OCI-M1 (cell line): Measurements from ENCODE around the gene KRT7.

Experiments used
- DNase-seq: peaks from one replicate; lab custom pipeline; 2025; lab: John Stamatoyannopoulos, UW

The KRT7 gene

GRCh38 chr12:52199294-52199919 lies 33.6 kb upstream of the KRT7 start:
- no peak for DNase-seq

- no peak for DNase-seq
These were observed 32.8 kb upstream of the KRT7 start for GRCh38 chr12:52200086-52200780.

GRCh38 chr12:52200781-52201450 lies 32.1 kb upstream of the KRT7 start:
- DNase-seq, result no peak

DNA sequence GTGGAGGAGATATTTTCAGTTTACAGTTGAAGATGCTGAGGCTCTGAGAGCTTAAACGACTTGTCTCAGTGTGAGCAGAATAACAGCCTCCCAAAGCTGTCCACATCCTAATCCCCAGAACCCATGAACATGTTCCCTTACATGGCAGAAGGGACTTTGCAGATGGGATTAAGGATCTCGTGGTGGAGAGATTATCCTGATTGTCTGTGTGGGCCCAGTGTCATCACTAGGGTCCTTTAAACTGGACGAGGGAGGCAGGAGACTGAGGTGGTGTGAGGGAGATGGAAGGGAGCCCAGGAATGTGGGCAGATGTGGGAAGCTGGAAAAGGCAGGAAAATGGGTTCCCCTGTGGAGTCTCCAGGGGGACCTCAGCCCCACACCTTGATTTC lies 31.6 kb upstream of the KRT7 start:
- DNase-seq, result no peak

DNA sequence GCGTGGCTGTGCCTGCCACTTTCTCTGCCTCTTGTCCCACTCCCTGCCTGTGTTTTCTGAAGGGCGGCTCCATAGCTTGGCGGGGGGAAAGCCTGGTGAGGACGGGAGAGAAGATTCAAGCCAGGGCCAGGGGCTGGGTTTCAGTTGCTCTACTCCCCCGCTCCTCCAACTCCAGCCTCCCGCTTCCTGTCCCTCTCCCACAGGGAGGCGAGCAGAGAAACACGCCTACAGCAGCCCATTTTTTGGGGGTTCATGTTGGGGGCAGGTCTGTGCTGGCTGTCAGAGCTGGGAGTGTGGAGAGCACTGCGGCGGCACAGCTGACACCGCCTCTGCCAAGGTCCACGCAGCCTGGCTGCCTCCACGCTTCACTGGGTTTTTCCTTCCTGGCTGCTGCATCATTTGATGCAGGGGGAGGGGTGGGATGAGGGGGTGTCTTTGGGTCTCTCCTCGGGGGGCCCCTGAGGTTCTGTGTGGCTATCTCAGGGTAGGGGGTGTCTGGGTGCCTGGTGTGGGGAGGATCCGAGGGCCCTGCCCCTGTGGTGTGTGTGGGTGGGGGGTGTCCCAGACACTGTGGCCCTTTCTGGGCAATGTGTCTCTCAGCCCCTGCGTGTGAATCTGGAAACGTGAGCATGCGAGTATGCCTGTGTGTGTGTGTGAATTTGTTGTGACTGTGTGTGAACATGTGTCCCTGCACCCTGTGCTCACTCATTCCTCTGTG lies 30.5 kb upstream of the KRT7 start:
- no peak for DNase-seq

- peak; percentile 49 for DNase-seq
These were observed 29.7 kb upstream of the KRT7 start for GRCh38 chr12:52203079-52203921.

GRCh38 chr12:52204095-52204930 lies 28.7 kb upstream of the KRT7 start:
- no peak for DNase-seq

DNA sequence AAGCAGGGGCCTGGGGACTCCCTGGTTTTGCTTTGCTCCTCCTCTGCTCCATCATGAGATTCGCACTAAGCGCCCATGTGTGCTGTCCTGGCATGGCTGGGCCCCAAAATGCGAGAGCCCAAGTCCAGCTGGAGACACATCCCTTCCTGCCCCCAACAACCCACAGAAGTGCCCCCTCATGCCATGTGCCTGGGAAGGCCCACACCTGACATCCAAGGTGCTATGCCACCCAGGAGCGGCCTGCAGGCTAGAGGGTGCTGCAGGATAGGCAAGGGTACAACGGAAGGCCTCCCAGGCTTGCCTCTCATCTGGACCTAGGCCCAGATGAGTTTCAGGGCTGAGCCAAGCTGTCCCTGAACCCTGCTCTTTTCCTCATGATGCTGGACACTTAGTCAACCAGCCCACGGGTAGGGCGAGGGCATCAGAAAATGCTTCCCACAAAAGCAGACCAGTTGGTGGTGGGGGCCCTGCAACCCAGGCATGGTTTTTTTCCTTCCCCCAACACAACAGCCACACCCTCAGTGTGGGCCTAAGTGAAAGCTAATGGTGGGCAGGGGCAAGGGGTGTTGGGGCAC lies 28.0 kb upstream of the KRT7 start:
- no peak for DNase-seq

- no peak for DNase-seq
These were observed 27.3 kb upstream of the KRT7 start for GRCh38 chr12:52205612-52206303.

DNA sequence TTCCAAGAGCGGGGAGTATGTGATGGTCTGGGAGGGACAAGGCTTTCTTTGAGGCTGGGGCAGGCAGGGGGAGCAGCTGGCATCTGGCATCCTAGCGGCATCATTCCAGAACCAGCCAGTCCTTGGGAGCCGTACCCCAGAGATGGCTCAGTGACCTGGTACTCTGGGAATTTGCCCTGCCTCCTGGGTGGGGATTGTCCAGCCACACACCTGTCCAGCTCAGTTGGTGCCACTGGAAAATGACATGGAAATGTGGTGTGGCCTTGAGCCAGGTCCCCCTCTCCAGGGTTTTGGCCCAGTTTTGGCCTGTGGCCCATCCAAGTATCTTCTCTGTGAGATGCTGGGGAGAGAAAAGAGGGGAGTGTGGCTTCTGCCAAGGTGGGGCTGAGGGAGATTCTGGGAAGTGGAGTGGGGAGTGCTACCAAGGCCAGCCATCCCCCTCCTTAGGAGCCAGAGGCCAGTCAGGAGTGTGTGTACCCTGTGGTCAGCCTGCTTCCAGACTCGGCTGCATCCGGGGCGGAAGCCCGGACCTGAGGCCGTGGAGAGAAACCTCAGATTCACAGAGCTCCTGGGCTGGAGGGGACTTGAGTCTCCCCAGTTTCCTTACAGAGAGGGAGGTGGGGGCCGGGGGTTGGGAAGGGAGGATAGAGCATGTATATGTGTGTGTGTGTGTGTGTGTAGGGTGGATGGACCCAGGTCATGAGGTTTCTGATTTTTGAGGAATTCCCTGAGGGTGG lies 26.6 kb upstream of the KRT7 start:
- DNase-seq, result no peak

GRCh38 chr12:52207106-52207505 lies 25.9 kb upstream of the KRT7 start:
- DNase-seq, result no peak

DNA sequence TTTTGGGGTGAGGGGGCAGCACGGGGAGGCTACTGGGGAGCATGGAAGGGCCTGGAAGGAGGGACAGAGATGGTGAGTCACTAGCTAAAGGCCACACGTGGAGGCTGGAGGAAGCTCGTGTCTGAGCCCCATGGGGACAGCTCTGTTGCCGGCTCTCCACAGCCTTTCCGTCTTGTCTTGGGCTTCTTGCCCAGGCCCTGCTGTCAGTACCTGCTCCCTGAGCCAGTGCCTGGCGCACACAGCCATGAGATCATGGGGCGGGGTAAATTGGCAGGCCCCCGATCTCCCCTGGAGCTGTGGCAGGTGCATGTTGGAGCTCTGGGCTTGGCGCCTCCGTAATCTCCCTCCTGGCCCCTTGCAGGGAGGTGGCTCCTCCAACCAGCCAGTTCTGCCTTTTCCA lies 25.1 kb upstream of the KRT7 start:
- no peak for DNase-seq

GRCh38 chr12:52208424-52209165 lies 24.4 kb upstream of the KRT7 start:
- no peak for DNase-seq

GRCh38 chr12:52209321-52209720 lies 23.7 kb upstream of the KRT7 start:
- DNase-seq, result no peak

GRCh38 chr12:52210186-52210924 lies 22.7 kb upstream of the KRT7 start:
- DNase-seq, result no peak

GRCh38 chr12:52210925-52211650 lies 22.0 kb upstream of the KRT7 start:
- DNase-seq, result no peak
